AG04450 (cell line): ENCODE data around the gene ASB13. TPM values are rescaled to one million over a fixed set of nuclear protein-coding genes. Genes with fewer than 3 reads are reported as not detected.

ENCODE experiments used
- CTCF ChIA-PET: fragments of 300-600, 350-600 bp; formaldehyde crosslinking; extraction: SDS; loops from one replicate; lab custom pipeline; 2022; ENCODE audit warnings: antibody characterized with exemption, inconsistent platforms; lab: Charles Lee
- POLR2A ChIA-PET: fragments of 350-600 bp; formaldehyde crosslinking; extraction: SDS; loops from one replicate; lab custom pipeline; 2021; ENCODE audit warnings: antibody characterized with exemption, inconsistent platforms; lab: Yijun Ruan, JAX
- DNase-seq: peaks from one replicate; pipeline ENCODE4 v3.0.0-alpha.2; 2011; ENCODE audit warnings: low read depth, low spot score
- H3K27ac ChIP-seq: one replicate; pipeline ENCODE4 v1.5.1; 2012; ENCODE audit warnings: low read depth, low read length, control low read depth
- H3K27me3 ChIP-seq: one replicate; pipeline ENCODE4 v1.6.0; 2012; ENCODE audit warnings: low read length; ENCODE audit not compliant: control insufficient read depth, insufficient read depth
- H3K4me3 ChIP-seq: 2 replicates; pipeline ENCODE4 v1.5.1; 2011; ENCODE audit warnings: mild to moderate bottlenecking, low read depth, low read length, control low read depth
- H3K9me3 ChIP-seq: 2 replicates; pipeline ENCODE4 v1.5.1; 2012; ENCODE audit warnings: low read length; ENCODE audit not compliant: control insufficient read depth, insufficient read depth
- polyA plus RNA-seq: library from polyadenylated mRNA; depleted of rRNA; stranded (reverse); fragments of >200 nt; gene quantifications from 2 replicates; pipeline ENCODE4 v1.2.3, GENCODE V29; 2011
- TF ChIP-seq, protein P1 (sequence below): IDR thresholded peaks from 2 replicates; pipeline ENCODE4 v1.5.1; 2011; ENCODE audit warnings: low read depth, low read length, control low read depth, inconsistent platforms

The ASB13 gene
- polyA plus RNA-seq, 1 experiment = 4.0 TPM

DNA sequence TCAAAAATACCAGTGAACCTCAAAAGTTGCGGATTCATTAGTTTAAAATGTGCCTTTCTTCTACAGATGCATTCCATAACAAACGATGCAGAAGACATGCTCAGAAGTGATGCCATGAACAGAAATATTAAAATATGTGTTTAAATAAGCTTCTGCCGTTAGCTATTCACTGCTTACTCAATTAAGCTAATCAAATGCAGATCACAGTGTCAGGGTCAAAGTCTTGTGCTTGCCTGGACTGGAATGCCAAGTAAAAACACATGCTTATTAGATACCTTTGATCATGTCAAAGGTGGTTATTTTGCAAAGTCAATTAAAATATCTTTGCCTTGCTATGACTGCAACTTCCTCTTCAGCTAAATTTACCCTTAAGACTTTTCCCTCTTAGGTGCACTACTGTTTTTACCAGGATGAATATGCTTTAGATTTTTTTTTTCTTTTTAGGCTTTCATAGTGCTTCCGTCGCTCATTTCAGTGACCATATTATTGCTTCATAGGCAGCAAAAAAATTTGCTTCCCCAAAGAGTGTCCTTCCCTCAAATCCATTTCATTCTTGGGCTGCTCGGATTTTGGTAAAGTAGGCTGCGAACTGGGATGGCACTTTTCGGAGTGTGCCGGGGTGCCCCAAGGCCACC is 905 bp downstream of the ASB13 start:
- POLR2A ChIA-PET = no interaction called here
- DNase-seq = no peak

DNA sequence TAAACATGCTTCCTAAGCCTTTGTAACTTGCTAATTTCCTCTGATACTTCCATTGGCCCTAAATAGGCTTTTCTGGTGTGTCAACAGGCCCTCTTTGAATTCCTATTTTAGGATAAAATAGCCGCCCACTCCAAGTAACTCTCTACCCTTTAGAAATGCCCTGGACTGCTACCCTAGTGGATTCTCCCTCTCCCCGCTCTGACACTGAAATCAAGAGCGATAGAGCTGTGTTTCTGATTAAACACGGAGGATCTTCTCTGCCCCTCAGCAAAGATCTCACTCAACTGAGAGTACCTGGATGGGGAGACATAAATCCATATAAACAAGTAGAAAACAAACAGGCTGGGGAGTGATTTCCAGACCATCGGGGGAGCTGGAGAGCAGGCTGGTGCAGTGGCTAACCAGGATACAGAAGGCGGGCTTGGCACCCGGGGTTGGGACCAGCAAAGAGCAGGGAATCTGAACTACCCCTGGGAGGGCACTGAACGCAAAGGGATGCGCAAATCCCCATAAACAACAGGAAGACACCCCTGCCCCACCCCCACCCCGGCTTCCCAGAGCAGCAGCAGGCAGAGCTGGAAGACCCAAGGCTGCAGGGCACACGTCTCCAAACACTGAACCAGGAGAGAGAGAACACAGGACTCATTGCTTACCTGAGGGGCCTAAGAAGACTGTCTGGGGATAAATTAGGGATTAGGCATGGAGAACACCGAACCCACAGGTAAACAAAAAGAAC is 2.5 kb downstream of the ASB13 start:
- H3K27ac ChIP-seq = no peak overlapping the region
- H3K9me3 ChIP-seq = no peaks in the 10 kb centered on the region; the same call in 1 of the 2 replicates
- ChIA-PET POLR2A (interaction anchor here (0.6 kb wide), 1 partner anchor 14 kb away, joined by 3 read pairs; no protein-coding TSS in a partner anchor), CTCF (interaction anchor here (0.6 to 1.8 kb wide), 2 partner anchors 34 to 40 kb away, joined by 8 to 10 read pairs; no protein-coding TSS in a partner anchor)
- TF ChIP-seq, protein P1, sequence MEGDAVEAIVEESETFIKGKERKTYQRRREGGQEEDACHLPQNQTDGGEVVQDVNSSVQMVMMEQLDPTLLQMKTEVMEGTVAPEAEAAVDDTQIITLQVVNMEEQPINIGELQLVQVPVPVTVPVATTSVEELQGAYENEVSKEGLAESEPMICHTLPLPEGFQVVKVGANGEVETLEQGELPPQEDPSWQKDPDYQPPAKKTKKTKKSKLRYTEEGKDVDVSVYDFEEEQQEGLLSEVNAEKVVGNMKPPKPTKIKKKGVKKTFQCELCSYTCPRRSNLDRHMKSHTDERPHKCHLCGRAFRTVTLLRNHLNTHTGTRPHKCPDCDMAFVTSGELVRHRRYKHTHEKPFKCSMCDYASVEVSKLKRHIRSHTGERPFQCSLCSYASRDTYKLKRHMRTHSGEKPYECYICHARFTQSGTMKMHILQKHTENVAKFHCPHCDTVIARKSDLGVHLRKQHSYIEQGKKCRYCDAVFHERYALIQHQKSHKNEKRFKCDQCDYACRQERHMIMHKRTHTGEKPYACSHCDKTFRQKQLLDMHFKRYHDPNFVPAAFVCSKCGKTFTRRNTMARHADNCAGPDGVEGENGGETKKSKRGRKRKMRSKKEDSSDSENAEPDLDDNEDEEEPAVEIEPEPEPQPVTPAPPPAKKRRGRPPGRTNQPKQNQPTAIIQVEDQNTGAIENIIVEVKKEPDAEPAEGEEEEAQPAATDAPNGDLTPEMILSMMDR = peak; percentile 7; the same call in 1 of the 2 replicates
- no peaks in the 10 kb centered on the region for H3K27me3 ChIP-seq
- DNase-seq = no peak
- no peak overlapping the region for H3K4me3 ChIP-seq

More for the DNA sequence above, 905 bp downstream of the ASB13 start:
- H3K9me3 ChIP-seq = no peaks in the 10 kb centered on the region; the same call in 1 of the 2 replicates
- CTCF ChIA-PET = interaction anchor here (1.1 to 1.8 kb wide), 2 partner anchors 35 to 223 kb away, joined by 4 to 10 read pairs; no protein-coding TSS in a partner anchor
- H3K27ac ChIP-seq = no peak overlapping the region
- TF ChIP-seq, protein P1 = no peak
- peaks cover 12% of the 10 kb centered on the region for H3K27me3 ChIP-seq
- H3K4me3 ChIP-seq = peak overlapping the region; percentile 79

DNA sequence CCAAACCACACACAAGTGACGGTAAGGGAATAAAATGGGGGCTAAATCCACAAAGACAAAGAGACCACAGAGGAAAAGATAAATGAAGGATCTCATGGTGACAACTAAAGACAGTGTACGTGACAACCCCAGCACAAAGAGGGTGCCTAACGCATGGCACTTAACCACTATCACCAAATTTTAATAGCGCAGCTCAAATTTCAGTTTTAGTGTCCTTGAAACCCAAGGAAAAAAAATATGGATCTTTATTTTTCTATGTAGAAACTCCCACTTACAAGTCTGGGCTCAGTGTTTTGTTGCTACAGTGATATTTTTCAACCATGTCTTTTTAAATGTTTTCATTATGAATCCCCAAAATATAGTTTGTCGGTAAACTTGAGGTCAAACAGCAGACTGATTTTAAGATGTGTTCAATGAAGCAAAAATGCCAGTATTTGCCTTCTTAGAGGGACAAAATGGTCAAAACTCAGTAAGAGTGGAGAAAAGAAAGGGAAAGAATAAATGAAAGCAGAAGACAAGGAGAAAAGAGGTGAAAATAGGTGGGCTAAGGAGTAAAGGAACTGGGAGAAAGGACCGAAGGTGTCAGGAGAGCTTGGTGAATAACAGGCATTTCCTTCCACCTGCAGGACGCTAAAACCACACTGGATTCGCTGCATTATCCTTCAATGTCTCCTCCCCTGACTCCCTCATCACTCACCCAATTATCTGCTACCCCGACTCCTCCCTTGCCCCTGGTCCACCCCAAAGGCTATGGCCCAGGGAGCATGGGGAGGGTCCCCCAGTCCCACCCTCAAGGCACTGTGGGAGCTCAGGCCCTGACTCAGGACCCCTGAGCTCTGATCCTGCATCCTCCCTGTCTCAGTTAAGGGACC is 3.5 kb downstream of the ASB13 start:
- H3K27ac ChIP-seq = no peak overlapping the region
- H3K9me3 ChIP-seq = no peaks in the 10 kb centered on the region; the same call in 1 of the 2 replicates
- TF ChIP-seq, protein P1 = no peak
- no peak for DNase-seq
- H3K27me3 ChIP-seq = no peaks in the 10 kb centered on the region
- no peak overlapping the region for H3K4me3 ChIP-seq
- ChIA-PET POLR2A (no interaction called here), CTCF (interaction anchor here (0.6 kb wide), 1 partner anchor 847 kb away, joined by 7 read pairs; no protein-coding TSS in a partner anchor)

DNA sequence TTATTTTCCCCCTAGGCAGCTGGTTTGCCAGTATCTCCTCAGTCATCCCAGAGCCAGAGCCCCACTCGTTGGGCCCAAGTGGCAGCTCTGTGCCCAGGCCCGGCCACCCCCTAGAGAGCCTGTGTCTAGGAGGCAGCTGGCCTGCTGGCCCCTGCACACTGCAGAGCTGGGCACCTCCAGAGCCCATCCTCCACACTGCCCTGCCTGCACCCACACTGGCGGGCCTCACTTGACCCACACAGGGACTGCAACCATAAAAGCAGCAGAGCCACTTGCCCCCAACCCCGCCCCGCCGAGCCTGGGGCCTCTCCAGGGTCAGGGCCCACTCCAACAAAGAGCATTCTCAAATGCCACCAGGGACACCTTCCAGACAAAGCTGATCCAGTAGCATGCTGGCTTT is 5.4 kb downstream of the ASB13 start:
- no peak for DNase-seq
- Histone ChIP-seq H3K9me3 (no peaks in the 10 kb centered on the region; the same call in 1 of the 2 replicates), H3K27me3 (no peaks in the 10 kb centered on the region), H3K4me3 (no peak overlapping the region), H3K27ac (no peak overlapping the region)
- ChIA-PET CTCF (no interaction called here), POLR2A (no interaction called here)
- TF ChIP-seq, protein P1 = no peak
